ENCODE results near the gene CCDC197.

Gene CCDC197

DNA sequence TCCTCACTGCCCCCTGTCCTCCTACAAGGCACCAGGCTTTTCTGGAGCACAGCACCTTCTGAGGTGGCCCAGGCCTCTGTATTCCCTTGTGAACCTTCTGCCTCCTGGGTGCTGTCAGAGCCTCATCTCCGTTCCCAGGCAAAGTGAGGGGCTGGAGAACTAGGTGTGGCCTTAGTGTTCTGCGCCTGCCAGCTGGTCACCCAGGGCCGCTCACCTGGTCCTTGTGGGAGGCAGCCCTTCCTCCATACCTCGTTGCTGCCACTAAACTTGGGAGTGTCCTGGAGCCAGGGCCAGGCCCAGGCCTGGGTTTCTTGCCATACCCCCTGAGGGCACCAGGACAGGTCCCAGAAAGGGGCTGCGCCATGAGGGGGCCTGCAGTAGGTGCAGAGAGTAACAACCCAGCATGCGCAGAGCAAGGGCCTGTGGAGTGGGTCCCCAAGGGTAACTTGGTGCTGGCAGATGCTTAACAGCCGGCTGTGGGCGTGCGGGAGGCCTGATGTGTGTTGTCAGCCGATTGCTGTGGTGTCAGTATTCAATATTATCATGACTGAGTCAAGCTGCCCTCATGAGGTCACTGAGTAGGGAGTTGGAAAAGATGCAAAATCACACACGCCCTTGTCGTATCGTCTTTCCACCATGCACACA is 46.1 kb downstream of the CCDC197 start:
- no peak for DNase-seq (ENCODE audit: low read depth in 2 of 2)

DNA sequence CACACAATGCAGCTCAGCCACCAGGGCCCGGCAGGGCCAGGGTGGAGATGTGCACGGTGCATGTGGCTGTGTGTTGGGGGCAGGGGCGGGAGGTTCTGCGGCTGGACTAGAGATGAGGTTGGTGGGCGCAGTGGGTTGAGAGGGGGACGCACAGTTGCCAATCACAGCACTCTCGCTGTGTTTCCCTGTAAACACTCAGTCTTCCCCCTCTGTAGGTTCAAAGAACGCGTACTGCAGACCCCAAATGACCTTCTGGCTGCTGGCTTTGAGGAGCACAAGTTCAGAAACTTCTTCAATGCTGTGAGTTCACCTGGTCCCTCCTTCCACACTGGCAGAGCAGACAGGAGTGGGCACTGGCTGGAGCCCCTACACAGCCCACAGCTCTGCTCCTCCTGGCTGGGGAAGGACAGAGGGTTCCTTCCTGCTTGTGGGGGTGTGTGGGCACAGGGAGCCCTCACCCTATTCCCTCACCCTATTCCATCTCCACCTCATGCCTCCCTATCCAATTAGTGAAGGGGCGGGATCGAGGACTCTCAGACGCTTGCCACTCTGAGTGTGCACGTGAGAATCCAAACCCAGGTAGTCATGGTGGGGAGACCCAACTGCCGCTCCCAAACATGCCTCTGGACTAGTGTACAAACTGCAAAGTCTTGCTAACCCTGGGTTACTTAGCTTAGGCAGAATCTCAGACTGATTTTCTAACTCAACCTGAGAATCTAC is 46.8 kb downstream of the CCDC197 start:
- DNase-seq (ENCODE audit: low read depth in 2 of 2), result no peak

DNA sequence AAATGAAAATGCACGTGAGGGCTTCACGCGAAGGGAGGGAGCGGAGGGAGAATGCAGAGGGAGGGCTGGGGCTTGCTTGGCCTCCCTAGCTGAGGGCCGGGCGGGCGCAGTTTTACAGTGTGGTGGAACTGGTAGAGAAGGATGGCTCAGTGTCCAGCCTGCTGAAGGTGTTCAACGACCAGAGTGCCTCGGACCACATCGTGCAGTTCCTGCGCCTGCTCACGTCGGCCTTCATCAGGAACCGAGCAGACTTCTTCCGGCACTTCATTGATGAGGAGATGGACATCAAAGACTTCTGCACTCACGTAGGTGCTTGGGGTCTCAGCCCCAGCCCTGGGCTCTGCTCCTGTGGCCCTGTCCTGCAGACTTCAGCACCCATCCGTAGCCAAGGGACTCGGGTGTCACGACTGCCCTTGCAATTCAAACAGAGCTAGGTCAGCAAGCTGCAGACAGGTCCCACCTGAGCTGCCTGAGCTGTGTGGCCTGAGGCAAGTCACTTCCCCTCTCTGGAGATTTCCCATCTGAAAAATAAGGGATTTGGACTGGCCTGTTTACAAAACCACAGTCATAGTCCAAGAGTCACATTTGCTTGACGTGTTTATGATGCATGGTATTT is 47.5 kb downstream of the CCDC197 start:
- DNase-seq (ENCODE audit: low read depth in 2 of 2), result no peak

DNA sequence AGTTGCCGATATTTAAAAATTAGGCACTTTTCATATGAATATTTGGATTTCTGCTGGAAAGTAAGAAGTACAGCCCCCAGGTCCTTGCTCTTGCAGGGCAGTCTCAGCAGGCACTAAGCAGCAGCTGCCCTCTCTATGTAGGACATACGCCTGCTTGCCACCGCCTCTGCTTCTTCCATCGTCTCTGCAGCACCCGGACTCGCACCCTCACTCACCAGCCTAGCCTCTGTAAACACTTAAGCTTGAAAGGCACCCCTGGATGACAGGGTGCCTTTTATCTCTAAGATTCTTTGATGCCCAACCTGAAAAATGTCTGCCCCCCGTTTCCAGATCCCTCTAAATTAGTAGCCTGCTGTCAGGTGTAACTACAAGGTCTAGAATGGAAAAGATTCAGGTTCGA is 48.0 kb downstream of the CCDC197 start:
- DNase-seq (ENCODE audit: low read depth in 2 of 2), result no peak

DNA sequence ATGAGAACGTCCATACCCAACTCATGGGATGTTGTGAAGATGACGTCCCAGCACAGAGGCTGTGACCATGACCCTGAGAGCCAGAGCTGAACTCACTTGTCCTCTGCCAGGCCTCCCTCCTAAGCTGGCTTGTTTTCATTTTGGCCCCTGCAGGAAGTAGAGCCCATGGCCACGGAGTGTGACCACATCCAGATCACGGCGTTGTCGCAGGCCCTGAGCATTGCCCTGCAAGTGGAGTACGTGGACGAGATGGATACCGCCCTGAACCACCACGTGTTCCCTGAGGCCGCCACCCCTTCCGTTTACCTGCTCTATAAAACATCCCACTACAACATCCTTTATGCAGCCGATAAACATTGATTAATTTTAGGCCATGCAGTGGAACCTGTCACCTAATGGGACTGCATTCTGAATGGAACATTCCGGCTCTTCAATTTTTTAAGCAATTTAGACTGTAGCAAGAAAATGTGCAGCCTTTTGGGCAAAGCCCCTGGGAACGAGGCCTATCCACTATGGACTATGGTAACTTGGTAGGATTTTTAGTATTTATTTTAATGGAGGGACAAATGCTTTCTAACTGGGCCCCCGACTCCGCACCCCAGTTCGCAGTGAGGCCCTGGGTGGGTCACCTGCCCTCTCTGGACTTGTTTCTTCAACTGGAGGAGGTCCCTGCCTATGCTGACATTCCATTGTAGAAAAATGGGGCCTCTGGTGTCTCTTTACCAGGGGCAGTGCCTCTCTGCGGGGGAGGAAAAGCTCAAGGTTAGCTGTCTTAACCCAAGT is 48.7 kb downstream of the CCDC197 start:
- no peak for DNase-seq (ENCODE audit: low read depth in 2 of 2)

DNA sequence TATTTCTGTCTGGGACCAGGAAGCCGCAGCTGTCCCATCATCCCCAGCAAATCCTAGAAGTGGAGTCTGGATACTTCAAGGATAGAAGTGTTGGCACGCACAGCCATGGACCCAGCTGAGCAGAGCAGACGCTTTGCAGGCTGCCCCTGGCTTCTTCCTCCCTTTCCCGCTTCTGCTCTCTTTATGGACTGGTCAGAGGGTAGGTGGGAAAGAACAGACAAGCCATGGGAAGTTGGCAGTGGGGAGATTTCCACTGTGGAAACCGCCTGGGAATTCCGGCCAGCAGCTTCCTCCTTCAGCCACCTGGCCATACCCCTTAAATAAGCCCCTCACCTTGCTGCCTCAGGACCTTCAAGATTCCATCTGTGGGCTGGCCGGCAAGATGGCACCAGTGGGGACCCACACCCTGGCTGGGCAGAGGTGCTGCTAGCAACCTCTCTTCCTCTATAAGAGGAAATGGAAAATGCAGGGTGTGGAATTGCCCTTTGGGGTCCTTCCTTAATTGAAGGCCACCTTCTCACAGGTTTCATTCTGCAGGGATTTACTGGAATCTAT is 49.7 kb downstream of the CCDC197 start:
- DNase-seq (ENCODE audit: low read depth in 2 of 2), result no peak

DNA sequence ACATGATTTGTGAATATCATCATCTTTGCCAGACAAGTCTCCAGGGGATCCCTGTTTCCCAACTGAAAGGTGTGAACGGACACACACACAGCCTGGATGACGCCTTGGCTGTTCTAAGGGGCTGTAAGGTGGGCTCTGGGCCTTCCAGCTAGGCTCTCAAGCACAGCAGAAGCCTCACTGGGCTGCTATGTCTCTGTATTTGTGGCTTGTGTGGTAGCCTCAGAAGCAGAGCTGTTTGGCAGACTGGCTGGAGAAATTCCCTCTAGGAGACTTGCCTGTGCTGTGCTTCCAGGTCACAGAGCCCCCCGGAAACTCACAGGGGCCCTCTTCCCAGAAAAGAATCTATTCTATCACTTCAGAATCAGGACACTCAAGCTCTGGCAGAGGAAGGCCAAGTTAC is 50.5 kb downstream of the CCDC197 start:
- DNase-seq (ENCODE audit: low read depth in 2 of 2), result no peak

DNA sequence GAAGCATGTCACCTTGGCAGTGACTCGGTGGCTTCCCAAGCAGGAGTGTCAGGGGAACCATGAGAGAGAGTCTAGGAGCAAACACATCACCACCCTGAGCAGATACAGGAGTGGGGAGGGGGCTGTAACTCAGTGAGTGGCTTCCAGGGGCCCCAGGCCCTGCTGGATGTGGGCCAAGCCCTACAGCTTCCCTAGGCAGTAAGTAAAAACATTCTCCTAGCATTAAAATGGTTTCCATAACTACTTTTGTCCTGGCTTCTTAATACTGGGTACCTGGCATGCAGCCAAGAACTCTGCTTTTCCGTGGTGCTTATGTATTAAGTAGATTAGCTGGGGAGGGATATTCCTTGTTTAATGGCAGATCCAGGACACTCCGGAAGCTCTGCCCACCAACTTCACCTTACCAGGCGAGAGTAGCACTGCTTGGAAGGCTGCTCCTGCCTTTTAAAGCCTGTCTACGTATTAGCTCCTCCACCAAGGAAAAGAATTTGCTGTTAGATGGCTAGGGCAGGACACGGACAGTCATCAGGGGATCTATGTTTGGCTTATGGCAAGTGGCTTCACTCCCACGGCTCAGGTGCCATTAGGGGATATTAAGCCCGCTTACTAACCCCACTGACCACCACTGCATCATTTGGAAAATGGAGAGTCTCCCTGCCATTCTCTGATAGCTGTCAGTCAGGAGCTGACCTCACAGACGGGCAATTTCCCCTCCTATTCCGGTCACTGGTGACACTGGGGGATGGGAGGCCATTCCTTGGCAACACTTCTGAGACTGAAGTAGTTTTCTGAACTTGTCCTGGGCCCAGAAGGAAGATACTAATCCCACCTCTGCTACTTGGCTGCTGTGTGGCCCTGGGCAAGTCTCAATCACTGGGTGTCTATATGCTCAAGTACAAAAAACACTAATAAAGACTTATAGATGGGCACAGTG is 51.9 kb downstream of the CCDC197 start:
- no peak for DNase-seq (ENCODE audit: low read depth in 2 of 2)

DNA sequence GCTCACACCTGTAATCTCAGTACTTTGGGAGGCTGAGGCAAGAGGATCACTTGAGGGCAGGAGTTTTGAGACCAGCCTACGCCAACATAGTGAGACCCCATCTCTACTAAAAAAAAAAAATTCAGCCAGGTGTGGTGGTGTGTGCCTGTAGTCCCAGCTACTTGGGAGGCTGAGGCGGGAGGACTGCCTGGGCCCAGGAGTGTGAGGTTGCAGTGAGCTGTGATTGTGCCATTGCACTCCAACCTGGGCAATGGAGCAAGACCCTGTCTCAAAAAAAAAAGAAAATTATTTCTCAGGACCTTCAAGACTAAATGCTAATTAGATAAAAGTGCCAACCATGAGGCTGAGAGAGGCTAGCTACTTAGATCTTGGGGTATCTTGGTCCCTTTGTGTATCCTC is 52.5 kb downstream of the CCDC197 start:
- no peak for DNase-seq (ENCODE audit: low read depth in 2 of 2)

DNA sequence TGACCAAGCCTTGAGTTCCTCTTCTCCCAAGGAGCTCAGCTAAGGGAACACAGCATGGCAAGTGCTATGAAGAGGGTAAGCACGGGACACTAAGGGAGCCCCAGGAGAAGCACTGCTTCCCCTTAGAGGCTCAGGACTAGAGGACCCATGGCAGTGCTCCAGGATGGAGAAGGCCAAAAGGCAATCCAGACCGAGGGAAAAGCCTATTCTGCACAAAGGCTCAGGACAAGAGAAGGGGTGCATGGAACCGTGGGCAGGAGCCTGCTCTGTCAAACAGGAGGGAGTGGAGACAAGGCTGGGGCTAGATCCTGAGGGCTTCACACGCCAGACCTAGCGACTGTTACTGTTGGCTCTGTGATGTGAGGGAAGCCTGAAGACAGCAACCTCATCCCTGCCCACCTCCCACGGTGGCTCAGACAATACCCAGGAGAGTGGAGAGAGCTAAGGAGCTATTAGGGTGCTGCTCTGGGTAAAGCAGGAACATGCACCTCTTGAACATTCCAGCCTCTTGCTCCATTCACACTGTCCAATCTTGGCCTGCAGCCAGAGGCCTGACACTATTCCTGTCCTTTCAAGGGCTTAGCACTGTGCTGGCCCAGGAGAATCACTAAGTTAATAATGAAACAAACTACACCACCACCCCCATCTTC is 53.3 kb downstream of the CCDC197 start:
- DNase-seq (ENCODE audit: low read depth in 2 of 2), result no peak

DNA sequence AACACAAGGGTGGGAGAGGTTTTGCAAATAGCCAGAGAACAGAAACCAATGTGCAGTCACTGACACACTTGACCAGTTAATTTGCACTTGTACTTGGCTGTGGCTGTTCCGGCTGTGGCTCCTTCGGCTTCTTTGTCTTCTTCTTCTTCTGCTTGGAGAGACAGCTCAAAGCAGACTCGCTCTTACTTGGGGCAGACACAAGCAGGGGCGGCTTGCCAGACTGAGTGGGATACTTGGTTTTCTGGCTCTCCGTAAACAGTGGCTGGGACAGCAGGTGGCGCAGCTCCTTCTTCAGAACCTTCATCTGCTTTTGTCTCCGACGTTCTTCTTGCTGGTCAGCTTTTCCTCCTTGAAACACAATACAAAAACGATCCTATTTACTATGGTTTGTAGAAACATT is 54.0 kb downstream of the CCDC197 start:
- no peak for DNase-seq (ENCODE audit: low read depth in 2 of 2)

DNA sequence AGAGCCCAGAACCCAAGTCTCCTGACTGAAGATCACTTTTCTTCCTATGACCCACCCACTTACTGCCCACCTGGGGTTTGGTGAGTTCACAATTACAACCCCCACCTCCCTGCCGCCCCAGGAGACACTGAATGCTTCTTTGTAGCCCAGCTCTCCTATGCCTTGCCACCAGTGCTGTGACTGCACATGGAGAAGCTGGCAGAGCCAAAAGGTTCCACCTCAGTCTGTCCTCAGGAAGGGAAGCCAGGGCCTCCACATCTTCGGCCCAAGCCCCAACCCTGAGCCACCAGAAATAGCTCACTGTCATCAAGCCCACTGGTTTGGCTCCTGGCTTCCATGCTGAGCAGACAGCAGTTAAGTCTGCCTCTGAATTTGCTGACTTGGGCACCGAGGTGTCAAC is 54.7 kb downstream of the CCDC197 start:
- DNase-seq (ENCODE audit: low read depth in 2 of 2), result no peak

DNA sequence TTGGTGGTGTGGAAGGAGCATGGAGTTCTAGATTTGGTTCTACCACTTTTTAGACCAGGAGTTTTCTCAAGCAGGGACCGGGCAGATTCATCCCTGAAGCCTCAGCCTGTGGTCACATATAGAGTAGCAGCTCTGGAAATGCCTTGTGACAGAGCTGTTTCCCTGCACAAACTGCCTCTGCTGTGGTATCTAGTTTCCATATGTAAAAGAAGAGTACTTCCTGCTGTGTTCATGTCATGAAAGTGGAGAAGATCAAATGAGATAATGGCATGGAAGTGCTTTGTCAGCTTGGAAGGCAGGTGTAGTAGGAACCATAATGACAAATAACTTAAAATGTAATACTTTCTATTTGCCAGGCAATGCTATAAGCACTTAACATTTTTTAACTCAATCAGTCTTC is 55.1 kb downstream of the CCDC197 start:
- no peak for DNase-seq (ENCODE audit: low read depth in 2 of 2)

DNA sequence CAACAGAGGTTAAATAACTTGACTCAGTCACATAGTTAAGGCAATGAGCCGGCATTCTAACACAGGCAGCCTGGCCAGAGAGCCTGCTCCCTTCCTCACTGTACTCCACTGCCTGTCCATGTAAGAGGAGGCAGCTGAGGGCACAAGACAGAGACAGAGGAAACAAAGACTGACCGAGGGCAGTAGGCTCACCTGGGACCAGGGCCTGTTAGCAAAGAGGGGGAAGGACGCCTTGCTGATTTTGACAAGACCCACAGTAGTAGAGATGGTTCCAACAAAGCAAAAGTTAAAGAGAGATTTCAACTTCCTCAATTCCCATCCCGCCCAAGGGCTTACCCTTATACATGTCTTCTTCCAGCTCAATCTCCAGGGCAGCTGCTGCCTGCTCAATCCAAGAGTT is 55.6 kb downstream of the CCDC197 start:
- DNase-seq (ENCODE audit: low read depth in 2 of 2), result no peak

DNA sequence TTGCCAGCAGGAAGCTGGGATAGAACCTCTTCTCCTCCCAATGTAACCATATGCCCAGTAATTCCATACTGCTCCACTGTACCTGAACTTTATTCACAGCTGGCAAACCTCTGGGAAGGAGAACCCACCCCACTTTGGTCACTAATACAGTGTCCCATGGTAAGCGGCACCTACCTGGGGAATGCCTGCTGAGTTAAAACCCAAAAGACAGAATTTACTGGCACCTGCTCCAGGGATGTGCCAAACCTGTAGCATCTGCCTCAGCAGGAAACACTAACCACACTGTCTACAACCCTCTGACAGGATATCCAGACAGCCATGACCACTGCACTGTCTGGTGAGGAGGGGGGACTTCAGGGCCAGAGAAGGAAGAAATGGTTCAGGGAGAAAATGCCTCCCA is 57.3 kb downstream of the CCDC197 start:
- DNase-seq (ENCODE audit: low read depth in 2 of 2), result no peak

DNA sequence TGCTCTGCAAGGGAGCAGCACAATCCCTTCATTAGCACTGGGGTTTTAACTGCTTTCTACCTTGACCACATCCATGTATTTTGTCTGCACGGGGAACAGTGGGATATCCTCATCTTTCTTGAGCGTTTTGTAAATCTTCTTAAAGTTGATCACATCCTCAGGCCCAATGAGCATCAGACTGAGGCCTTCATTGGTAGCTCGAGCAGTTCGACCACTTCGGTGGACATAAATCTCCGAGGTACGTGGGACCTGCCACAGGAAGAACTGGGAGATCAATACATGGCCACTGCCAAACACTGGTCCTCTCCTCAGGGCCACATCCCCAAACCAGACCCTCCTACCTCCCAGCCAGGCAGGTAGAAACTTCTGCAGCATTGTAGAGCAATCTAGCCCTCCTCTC is 57.8 kb downstream of the CCDC197 start:
- no peak for DNase-seq (ENCODE audit: low read depth in 2 of 2)

DNA sequence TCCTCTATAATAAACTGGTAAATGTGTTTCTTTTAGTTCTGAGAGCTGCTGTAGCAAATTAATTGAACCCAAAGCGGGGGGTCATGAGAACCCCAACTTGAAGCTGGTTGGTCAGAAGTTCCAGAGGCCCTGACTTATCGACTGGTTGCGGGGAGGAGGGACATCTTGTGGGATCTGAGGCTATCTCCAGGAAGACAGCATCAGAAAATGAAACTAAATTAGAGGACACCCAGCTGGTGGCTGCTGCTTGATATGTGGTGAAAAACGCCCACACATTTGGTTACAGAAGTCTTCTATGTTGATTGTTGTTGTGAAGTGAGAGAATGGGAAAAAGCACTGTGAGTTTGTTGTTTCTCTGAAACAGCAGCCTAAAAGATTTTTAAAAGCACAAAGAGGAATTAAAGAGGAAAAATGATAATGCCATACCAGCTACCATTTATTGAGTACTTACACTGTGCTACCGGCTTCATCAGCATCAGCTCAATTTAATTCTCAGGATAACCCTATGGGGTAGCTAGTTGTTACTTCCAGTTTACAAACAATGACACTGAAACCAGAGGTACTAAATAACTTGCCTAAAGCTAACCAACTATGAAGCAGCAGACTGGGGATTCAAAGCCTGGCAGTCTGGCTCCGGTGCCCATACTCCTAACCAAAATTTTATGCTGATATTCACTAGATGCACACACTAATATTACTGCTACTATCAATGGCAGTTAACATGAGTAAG is 59.6 kb downstream of the CCDC197 start:
- DNase-seq (ENCODE audit: low read depth in 2 of 2), result no peak

DNA sequence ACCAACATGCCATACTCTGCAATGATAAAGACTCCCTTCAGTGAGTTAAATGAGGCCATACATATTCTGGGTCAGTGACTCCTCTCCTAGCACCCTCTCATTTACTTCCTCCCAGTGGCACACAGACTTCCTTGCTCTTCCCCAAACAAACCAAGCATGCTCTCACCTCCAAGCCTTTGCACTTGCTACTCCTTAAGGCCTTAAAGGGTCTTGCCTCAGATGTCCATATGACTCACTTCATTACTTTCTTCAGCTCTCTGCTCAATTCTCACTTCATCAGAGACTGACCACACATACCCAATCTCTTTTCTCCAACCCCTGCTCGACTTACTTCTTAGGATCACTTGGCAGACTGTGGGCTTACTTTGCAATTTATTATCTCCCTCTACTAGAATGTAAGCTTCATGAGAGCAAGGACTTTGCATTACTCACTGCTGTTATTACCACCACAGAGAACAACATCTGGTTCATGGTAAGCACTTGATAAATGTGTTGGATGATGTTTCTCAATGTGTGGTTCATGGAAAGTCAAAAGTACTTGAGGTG is 61.1 kb downstream of the CCDC197 start:
- no peak for DNase-seq (ENCODE audit: low read depth in 2 of 2)

Data from activated CD4-positive, alpha-beta T cell treated with anti-CD3 and anti-CD28 coated beads for 24 hours (primary cell).